ENCODE results near the gene PHACTR3.
"Not testable (repeated sequence)": the region's sequence is repeated elsewhere in the genome, so short reads cannot be mapped to it uniquely, and the experiment has no call there.

PHACTR3 gene

GRCh38 chr20:59618585-59618984 is 14.2 kb downstream of the PHACTR3 start:
- DNase-seq (ENCODE audit: low read depth in 2 of 2): not testable (repeated sequence)

GRCh38 chr20:59620860-59621505 is 16.6 kb downstream of the PHACTR3 start:
- DNase-seq (ENCODE audit: low read depth in 2 of 2): no peak

DNA sequence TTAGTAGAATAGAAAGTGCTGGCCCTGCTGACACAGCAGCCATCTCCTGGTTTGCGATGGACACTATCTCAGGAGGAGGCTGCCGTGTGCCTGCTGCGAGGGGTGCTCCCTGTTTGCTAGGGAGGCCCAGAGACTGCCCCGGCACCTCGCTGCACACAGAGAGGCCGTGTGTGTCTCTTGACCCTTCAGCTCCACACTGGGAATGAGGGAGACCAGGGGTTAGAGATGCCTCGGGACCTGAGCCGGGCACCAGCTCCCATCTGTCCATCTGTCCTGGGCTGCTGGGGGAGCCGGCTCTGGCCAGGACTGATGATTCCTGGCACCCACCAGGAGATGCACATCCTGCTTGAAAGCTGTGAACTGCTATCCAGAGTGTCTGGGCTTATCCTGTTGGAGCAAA is 18.2 kb downstream of the PHACTR3 start:
- no peak for DNase-seq (ENCODE audit: low read depth in 2 of 2)

GRCh38 chr20:59623133-59623532 is 18.8 kb downstream of the PHACTR3 start:
- no peak for DNase-seq (ENCODE audit: low read depth in 2 of 2)

DNA sequence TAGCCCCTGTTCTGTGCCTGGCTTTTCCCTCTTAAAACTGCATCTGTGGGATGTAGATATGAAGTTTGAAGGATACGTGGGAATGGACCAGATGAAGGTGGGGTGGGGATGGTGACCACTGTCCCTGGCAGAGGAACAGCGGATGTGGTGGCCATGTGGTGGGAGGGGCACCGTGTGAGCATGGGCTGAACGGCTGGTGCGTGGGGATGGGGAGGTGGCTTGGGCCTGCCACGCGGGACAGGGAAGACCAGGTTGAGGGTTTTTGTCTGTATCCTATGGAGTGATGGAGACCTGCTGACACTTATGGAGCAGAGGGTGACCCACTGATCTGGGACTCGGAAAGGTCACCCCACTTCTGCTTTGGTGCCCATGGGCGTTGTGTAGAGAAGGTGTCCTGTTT is 19.2 kb downstream of the PHACTR3 start:
- no peak for DNase-seq (ENCODE audit: low read depth in 2 of 2)

DNA sequence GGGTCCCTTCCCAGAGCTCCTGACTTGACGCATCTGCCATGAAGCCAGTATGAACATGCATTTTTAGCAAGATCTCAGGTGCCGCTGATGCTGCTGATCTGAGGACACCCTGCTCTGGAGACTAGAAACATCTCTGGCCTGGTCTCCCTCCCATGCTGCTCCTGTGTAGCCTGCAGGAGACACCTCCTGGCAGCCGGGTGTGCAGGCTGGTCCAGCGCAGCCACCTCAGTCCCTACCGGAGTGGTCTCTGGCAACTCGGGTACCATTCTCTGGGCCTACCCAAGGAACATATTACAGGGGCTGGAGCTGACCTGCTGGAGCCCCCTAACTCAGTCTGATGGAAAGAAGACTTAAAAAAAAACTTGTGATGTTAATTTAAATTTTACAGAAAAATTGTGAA is 20.1 kb downstream of the PHACTR3 start:
- no peak for DNase-seq (ENCODE audit: low read depth in 2 of 2)

- no peak for DNase-seq (ENCODE audit: low read depth in 2 of 2)
These were observed 21.0 kb downstream of the PHACTR3 start for GRCh38 chr20:59625214-59625922.

DNA sequence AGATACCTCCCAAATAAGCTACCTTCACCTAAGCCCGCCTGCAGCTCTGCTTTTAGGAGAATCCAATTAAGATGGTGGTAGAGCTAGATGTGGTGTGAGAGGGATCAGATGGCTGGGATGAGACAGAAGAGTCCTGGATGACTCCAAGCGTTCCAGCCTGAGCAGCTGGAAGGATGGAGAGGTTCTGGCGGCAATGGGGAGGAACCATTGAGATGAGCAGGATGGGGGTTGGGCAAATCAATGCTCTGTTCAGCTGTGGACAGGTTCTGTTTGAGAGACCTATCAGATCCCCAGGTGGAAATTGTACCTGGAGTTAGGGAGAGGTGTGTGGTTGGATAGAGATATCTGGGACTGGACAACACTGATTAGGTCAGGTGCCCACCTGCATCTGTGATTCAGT is 23.0 kb downstream of the PHACTR3 start:
- DNase-seq (ENCODE audit: low read depth in 2 of 2): no peak

DNA sequence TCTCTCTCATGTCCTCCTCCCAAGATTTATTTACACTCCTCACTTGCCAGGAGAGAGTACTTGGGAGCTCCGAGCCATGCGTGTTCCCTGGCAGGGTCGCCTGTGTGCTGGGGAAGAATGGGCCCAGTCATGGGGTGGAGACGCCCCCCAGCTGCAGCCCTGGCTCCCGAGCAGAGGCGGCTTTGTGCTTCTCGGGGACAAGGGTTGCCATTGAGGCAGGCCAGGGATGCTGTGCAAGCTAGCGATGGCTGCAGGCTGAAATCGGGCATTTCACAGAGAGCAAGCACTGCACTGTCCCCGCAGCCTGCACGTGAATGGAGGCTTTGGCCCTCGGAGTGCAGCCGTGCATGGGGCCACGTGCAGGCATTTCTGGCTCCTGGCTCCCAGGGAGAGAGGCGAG is 23.8 kb downstream of the PHACTR3 start:
- DNase-seq (ENCODE audit: low read depth in 2 of 2): no peak

GRCh38 chr20:59629141-59630045 is 25.1 kb downstream of the PHACTR3 start:
- DNase-seq (ENCODE audit: low read depth in 2 of 2): no peak

DNA sequence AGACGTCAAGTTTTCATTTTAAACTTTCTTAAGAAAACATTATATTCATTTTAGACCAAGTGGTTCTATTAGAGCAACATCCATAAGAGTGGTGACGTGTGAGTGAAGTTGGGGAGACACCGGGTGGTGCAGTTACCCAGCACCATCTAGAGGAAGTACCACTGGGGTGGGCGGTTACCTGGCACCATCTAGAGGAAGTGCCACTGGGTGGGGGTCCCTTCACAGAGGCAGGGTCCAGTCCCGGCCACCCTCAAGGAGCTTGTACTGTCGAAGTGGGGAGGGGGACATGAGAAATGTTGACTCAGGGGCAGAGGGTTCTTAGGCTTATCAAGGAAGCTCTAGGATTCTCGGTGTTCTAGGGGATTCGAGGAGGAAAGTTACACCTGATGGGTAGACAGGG is 26.2 kb downstream of the PHACTR3 start:
- DNase-seq (ENCODE audit: low read depth in 2 of 2): no peak

- no peak for DNase-seq (ENCODE audit: low read depth in 2 of 2)
These were observed 27.6 kb downstream of the PHACTR3 start for GRCh38 chr20:59631751-59632540.

DNA sequence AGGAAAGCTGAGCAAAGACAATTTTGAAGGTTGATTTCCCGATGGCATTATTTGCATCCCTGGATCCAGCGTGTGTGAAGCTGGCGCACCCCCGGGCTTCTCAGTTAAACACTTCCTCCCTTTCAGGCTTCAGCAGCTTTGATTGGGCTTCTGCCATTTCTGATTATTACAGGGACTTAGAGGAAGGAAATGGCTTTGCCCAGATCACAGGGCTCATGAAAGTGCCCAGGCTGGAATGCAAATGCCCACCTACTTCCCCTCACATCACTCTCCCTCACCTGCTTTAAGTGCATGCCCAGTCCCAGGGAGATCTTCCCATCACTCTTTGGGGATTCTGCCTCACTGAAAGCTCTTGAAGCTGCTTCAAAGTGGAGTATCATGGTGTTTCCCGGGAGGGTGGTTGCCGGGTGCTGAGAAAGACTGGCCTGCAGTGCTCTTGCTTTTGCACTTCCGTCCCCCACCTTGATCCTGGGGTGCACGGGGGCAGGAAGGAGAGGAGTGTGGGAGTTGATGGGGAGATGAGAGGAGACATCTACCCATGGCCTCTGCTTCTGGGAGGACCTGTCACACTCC is 28.3 kb downstream of the PHACTR3 start:
- DNase-seq (ENCODE audit: low read depth in 2 of 2): no peak

DNA sequence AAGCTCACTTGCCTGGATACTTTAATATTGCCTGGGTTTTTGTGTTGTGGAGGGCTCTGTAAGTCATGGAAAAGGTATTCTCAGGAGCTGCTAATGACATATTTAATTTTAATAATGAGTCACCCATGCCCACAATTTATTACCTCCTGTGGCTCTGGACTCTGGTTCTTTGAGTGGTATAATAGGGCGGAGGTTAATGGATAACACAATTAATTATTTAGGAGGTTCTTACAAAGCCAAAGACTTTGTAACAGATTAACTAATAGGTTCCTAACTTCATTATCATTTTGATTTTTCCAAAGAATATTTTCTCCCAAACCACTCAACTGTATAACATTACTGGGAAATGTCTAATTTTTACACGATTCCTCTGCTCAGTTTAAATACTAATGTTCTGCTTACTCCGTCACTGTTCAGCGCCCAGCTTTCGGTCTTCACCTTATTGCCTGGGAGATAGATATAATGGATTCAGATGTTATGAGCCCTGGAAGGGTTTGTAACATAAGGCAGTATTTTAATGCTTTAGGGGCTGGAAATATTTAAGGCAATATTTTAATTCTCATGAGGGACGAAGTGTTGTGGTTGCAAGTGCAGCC is 29.4 kb downstream of the PHACTR3 start:
- DNase-seq (ENCODE audit: low read depth in 2 of 2): no peak

DNA sequence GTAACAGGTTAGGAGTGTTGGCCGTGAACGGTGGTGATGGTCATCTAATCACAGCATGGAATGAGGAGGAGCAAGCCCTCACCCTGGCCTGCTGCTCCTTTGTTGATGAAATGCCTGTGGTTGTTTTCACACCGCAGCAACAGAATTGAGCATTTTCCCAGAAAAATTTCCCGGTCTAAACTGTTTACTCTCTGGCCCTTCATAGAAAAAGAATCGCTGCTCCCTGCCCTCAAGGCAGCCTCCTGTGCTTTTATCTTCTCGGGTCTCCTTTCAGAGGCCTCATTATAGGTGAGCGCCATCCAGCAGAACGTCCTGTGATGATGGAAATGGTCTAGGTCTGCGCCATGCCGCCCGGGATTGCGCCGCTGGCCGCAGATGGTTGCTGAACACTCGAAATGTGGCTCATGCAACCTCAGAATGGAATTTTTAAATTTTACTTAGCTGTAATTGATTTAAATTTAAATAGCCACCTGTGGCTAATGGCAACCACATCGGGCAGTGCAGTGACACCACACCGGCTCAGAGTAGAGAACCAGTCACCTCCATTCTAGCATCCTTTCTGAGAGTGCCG is 30.2 kb downstream of the PHACTR3 start:
- DNase-seq (ENCODE audit: low read depth in 2 of 2): no peak

GRCh38 chr20:59636766-59637370 is 32.5 kb downstream of the PHACTR3 start:
- DNase-seq (ENCODE audit: low read depth in 2 of 2): no peak

DNA sequence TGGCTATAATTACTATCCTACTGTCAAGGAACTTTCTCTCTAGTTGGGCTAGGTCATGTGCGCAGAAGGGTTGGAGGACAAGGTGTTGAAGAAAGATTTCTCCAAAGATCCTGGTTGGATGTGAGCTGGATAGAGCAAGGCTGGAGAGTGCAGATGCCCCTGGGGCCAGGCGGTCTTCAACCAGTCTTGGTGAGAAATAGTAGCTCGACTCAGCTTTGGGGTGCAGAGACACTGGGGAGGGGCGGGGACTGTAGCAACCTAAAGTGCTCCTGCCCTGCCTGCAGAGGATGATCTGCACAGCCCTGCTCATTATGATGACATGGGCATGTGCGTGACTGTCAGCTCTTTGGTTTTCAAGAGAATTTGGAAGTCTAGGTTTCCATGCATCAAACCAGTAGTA is 35.9 kb downstream of the PHACTR3 start:
- DNase-seq (ENCODE audit: low read depth in 2 of 2): no peak

DNA sequence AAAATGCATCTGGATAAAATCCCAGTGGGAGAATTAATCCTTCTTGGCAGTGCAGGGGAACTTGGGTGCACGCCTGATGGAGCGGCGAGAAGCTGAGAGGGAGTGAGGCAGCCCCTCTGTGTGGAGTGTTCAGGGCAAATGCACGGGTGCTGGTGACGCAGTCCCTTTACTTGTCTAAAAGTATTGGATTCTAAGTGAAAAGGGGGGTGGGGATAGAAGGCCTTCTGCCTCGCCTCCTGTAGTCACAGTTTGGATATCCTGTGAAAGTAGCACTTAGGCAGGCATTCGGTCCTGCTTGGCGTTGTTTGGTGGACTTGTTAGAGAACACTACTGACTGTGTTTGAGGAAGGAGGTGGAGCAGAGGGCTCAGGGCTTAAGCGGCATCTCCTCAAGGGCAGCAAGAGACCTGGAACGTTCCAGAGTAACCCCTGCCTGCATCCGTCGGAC is 39.3 kb downstream of the PHACTR3 start:
- DNase-seq (ENCODE audit: low read depth in 2 of 2): no peak

DNA sequence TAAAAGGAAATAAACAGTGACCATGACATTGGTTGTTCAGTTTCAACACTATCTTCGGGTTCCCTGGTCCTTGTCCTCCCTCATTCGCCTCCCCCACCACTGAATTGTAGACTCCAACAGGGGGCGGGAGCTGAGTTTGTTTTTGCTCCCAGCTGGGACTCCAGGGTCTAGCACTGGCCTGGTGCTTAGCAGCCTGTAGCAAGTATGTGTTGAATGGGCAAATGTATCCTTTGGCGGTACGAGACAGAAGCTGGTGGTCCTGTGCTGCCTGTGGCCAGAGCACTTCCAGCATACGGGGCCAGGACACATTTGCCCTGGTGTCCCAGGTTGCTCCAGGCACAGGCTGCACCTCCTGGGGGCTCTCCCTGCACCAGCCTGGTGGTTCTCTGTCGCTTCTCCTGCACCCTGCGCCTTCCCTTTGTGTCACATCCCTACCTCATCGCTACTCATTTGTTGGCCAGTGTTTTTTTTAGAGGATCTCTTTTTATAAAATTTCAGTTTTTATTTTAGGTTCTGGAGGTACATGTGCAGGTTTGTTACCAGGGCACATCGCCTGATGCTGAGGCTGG is 40.1 kb downstream of the PHACTR3 start:
- no peak for DNase-seq (ENCODE audit: low read depth in 2 of 2)

DNA sequence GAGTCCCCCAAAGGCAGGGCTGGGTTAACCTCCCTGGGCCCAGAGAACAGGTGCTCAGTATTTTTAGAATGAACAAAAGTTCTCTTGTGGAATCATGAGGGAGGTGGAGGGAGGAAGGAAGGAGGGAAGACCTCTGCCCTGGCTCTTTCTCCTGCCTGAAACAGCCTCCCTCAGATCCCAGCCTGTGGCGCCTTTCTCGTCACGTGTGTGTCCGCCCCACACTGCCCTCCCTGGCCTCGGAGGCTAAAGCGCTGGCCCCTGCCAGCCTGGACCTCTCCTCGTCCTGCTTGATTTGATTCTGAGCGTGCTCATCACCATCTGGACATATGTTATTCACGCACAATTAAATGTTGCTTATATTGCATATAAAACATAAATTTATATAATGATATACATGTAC is 40.9 kb downstream of the PHACTR3 start:
- no peak for DNase-seq (ENCODE audit: low read depth in 2 of 2)

All from stimulated activated CD8-positive, alpha-beta memory T cell treated with anti-CD3 and anti-CD28 coated beads, Interleukin-2, amount 100 ng/mL, for 1 hour (primary cell).